Stimulated activated CD8-positive, alpha-beta memory T cell treated with anti-CD3 and anti-CD28 coated beads, Interleukin-4, amount 100 ng/mL, for 1 hour (primary cell): ENCODE measurements around the gene MALRD1.

Experiments used
- DNase-seq, 2 donors: peaks; one replicate each; pipeline ENCODE4 v3.0.0-alpha.2; 2020; ENCODE audit warnings: low read depth in 2 of 2, low spot score in 1 of 2

The MALRD1 gene

GRCh38 chr10:19638182-19638895, 589.7 kb downstream of the MALRD1 start:
- DNase-seq: no peak

- no peak for DNase-seq
Measured at GRCh38 chr10:19638896-19639233, 590.3 kb downstream of the MALRD1 start.

GRCh38 chr10:19640566-19641263, 592.1 kb downstream of the MALRD1 start:
- no peak for DNase-seq

GRCh38 chr10:19651549-19651948, 602.9 kb downstream of the MALRD1 start:
- no peak for DNase-seq

GRCh38 chr10:19652750-19653149, 604.1 kb downstream of the MALRD1 start:
- DNase-seq: no peak

- DNase-seq: no peak
Measured at GRCh38 chr10:19653931-19654330, 605.3 kb downstream of the MALRD1 start.

DNA sequence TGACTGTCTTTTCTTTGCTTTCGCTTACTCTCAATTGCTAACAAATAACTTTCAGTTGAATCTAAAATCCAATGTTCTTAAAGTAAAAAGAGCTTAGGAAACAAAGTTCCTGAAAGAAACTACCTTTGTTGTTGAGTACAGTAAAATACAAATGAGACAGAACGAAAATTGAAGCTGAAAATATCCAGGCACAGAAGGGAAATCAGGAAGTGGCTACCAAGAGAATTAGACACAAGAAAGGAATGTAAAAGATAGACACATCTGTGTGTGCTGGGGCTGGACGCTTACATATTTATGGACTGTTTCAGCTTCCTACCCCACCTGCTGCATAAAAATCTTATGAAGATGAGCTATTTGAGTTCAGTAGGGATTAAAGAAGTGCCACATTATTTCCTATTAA, 606.0 kb downstream of the MALRD1 start:
- no peak for DNase-seq

- DNase-seq: no peak
Measured at GRCh38 chr10:19656420-19657042, 607.9 kb downstream of the MALRD1 start.

DNA sequence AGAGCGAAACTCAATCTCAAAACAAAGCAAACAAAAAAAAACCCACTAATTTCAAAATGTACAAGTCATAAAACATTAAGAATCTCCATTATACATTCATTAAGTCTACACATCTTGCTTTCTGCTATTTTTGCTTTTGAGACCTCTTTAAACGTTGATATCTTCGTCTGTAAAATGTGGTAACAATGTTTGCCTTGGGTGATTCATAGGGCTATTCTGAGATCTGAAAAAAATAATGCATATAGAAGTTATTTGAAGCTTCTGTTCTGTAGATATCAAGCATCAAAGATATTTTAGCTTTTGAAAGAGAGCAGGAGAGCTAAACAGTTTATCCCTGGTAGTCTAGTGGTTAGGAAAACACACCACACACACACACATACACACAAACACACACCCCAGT, 609.5 kb downstream of the MALRD1 start:
- DNase-seq: no peak

DNA sequence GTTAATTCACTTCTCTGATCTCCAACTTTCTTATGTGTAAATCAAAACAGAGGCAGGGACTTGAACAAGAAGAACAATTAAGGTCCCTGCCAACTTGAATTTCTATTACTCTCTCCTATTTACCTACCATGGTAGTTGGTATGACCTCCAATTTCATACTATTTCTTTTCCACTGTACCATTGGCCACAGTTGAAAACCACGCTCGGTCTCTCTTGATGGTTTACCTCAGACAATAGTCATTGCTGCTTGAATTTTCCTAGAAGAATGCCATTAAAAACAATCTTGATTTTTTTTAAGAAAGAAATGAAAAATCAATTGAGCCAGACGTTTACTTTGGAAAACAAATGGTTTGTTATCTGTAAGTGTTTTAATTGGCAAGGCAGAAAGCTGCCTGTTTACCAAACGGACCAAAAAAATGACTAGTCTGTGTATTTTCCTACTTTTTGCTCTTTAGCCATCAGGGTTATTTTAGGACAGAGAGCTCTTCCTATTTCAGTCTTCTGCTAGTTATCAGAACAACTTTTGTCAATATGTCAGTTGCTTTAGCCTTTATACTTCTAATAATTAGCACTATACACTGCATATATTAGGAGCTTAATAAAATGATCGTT, 610.1 kb downstream of the MALRD1 start:
- DNase-seq: no peak

GRCh38 chr10:19659920-19660655, 611.5 kb downstream of the MALRD1 start:
- no peak for DNase-seq

DNA sequence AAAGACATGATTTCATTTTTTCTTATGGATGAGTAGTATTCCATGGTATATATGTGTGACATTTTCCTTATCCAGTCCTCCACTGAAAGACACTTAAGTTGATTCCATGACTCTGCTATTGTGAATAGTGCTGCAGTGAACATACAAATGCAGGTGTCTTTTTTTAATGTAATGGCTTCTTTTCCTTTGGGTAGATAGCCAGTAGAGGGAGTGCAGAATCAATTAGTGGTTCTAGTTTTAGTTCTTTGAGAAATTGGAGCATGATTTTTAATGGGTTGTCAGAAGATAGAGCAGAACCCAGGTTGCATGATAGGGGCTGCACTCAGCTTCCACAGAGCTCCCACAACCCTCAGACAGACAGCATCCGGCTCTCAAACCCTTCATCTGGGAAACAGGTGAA, 614.7 kb downstream of the MALRD1 start:
- no peak for DNase-seq

DNA sequence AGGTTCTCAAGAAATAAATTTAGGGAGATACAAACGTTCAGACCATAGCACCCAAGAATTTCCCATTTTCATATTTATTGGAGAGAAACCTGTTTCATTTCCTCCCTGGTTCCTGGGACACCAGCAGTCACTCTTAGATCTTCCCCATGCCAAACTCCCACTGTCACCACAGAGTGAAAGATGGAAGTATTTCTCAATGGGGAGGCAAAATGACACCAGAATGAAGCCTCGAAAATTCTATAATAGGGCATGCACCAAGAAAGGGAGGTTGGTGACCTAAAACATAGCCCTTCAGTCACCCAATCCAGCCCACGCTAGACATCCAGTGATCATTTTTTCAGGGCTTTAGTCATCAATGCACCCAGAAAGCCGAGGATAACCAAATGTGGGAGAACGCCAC, 619.5 kb downstream of the MALRD1 start:
- no peak for DNase-seq

DNA sequence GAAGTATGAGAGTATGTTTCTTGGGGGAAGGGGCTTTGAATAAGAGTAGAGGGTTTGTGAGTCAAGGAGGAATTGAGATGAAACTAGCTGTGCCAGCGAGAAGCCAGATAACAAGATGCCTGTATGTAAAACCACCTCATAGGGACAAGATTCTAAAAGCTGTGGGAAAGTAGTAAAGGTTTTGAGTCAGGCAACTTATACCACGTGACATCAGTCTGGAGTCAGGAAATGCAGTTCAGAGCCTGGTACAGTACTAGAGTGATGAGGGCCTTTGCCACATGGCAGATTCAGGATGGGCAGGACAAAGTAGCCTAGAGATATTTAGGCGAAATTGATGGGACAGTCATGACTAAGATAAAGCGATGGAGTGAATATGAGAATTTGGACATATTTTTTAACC, 627.5 kb downstream of the MALRD1 start:
- no peak for DNase-seq

DNA sequence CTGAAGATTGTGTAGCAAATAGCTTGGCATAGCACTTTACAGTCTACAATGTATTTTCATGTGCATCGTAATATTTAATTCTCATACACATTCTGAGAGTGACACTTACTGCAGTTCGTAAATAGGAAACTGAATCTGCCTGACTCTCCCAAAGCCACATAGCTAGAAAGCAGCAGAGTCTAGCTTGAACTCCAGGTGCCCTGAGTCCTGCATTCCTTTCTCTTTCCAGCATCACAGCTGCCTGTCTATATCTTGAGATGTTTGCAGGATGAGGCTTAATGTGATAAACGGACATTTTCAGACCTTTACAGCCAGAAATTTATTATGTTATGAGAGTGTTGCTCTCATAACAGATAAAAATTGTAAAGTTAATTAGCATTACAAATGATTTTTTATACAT, 634.8 kb downstream of the MALRD1 start:
- DNase-seq: no peak

- DNase-seq: no peak
Measured at GRCh38 chr10:19683960-19684359, 635.4 kb downstream of the MALRD1 start.

- DNase-seq: no peak
Measured at GRCh38 chr10:19688344-19688743, 639.7 kb downstream of the MALRD1 start.

- no peak for DNase-seq
Measured at GRCh38 chr10:19689231-19689630, 640.6 kb downstream of the MALRD1 start.

DNA sequence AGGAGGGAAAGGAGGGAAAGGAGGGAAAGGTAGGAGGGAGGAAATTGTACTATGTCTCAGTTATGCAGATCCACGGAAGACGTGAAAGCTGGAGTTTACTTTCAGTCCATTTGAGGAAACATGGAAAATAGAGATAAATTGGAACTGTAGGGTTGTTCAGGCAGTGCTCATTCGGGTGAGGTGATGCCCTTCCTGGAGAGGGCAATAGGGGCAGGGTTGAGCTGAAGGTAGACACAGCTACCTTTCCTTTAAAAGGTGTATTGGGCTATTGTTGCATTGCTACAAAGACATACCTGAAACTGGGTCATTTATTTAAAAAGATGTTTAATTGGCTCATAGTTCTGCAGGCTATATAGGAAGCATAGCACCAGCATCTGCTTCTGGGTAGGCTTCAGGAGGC, 650.7 kb downstream of the MALRD1 start:
- DNase-seq: no peak

DNA sequence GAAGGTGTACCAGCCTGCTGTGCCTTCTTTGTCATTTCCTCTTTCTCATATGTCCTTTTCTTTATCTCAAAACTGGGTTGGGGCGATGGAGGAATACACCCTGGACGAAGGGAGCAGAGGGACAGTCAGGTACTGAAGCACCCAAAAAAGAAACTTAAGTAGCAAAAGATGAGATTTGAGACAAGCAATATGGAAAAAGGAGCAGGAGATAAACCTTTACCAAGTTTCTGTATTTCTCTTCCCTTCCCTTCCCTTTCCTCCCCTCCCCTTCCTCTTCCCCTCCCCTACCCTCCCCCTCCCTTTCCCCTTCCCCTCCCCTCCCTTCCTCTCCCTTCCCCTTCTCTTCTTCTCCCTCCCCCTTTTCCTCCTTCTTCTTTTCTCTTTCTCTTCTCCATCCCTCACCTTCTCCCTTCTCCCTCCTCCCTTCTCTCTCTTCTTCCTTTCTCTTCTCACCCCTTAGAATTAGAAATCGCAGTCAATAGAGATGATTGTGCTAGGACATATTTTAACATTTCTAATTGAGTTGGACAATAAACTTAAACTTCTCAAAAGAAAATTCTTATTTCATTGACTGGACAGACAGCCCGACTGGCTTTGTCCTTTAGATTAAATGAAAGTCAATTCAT, 652.9 kb downstream of the MALRD1 start:
- no peak for DNase-seq

GRCh38 chr10:19702215-19702614, 653.6 kb downstream of the MALRD1 start:
- no peak for DNase-seq
